Mucosa of descending colon (tissue), 3 donors: ENCODE results near the gene CD177. TPM values are rescaled to one million over a fixed set of nuclear protein-coding genes. Genes with fewer than 3 reads are reported as not detected.
"Not testable (repeated sequence)": the region's sequence is repeated elsewhere in the genome, so short reads cannot be mapped to it uniquely, and the experiment has no call there.

Source experiments
- ATAC-seq: fragments of 200-7000 bp; cut with Tn5 transposase; one replicate; pipeline ENCODE4 v1.9.1; 2020; ENCODE audit warnings: mild to moderate bottlenecking, moderate library complexity
- DNase-seq, 3 donors: peaks; one replicate each; pipeline ENCODE4 v3.0.0-alpha.2; 2020
- H3K36me3 ChIP-seq: fragments of 200-600 bp; one replicate; pipeline ENCODE4 v1.8.0; 2021; ENCODE audit warnings: low read depth, mild to moderate bottlenecking
- H3K4me1 ChIP-seq: fragments of 200-600 bp; one replicate; pipeline ENCODE4 v1.8.0; 2021; ENCODE audit warnings: low read depth, mild to moderate bottlenecking
- H3K4me3 ChIP-seq: fragments of 200-600 bp; one replicate; pipeline ENCODE4 v1.8.0; 2021; ENCODE audit warnings: mild to moderate bottlenecking
- H3K9me3 ChIP-seq: fragments of 200-600 bp; one replicate; pipeline ENCODE4 v1.8.0; 2021; ENCODE audit warnings: mild to moderate bottlenecking
- intact Hi-C, 2 donors: fragments of 100-400 bp; cut with DNase I in 1 of 2; cut with micrococcal nuclease in 1 of 2; formaldehyde crosslinking; loops; one replicate each; pipeline versions ENCODE4 v1.11.0 to v1.11.1; 2022; cut with DNase I, micrococcal nuclease
- total RNA-seq, 3 donors: library from RNA; stranded (reverse); fragmentation: NEBNext Ultra II Directional in 2 of 3; extraction: Animal tissue kit (Norgen Biotek cat#: 25700) in 2 of 3; gene quantifications; one replicate each; pipeline versions ENCODE4 v1.2.1 to v1.2.4, GENCODE V29; 2021 to 2023
- TF ChIP-seq, protein P1 (sequence below): fragments of 200-600 bp; IDR thresholded peaks from one replicate; pipeline ENCODE4 v1.8.0; 2022; ENCODE audit warnings: antibody characterized with exemption, mild to moderate bottlenecking
- donor health status: DM: no; HTN: no; CAD: no; lungs with moderate emphysema.
- donor health status: DM: no; HTN: no; CAD: no.
- donor health status: DM: no; HTN: yes; CAD: no.

The CD177 gene
- total RNA-seq, 3 donors from 2014 or later = 202 to 349 (median 232) TPM

- ATAC-seq (peak; percentile 63), DNase-seq (peak in 1 of 3 donors; percentile 48)
- intact Hi-C loops = no loop called here
These were observed 36.7 kb upstream of the CD177 start for GRCh38 chr19:43316591-43317319.

DNA sequence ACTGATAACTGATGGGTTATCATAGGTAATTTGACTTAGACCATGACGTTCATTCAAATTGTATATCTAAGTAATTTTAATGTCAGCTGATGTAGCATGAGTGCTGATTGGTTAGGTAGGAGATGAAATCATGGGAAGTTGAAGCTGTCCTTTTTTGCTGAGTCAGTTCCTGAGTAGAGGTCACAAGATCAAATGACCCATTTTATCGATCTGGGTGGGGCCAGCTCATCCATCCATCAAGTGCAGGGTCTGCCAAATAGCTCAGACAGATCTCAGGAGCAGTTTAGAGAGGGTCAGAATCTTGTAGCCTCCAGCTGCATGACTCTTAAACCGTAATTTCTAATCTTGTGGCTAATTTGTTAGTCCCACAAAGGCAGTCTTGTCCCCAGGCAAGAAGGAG lies 35.3 kb upstream of the CD177 start:
- no peak overlapping the region for H3K4me3 ChIP-seq

More at GRCh38 chr19:43316591-43317319, 36.7 kb upstream of the CD177 start:
- Histone ChIP-seq H3K36me3 (no peaks in the 10 kb centered on the region), H3K9me3 (no peaks in the 10 kb centered on the region), H3K4me1 (no peaks in the 10 kb centered on the region), H3K4me3 (no peak overlapping the region)
- TF ChIP-seq, protein P1, sequence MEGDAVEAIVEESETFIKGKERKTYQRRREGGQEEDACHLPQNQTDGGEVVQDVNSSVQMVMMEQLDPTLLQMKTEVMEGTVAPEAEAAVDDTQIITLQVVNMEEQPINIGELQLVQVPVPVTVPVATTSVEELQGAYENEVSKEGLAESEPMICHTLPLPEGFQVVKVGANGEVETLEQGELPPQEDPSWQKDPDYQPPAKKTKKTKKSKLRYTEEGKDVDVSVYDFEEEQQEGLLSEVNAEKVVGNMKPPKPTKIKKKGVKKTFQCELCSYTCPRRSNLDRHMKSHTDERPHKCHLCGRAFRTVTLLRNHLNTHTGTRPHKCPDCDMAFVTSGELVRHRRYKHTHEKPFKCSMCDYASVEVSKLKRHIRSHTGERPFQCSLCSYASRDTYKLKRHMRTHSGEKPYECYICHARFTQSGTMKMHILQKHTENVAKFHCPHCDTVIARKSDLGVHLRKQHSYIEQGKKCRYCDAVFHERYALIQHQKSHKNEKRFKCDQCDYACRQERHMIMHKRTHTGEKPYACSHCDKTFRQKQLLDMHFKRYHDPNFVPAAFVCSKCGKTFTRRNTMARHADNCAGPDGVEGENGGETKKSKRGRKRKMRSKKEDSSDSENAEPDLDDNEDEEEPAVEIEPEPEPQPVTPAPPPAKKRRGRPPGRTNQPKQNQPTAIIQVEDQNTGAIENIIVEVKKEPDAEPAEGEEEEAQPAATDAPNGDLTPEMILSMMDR = no peak

DNA sequence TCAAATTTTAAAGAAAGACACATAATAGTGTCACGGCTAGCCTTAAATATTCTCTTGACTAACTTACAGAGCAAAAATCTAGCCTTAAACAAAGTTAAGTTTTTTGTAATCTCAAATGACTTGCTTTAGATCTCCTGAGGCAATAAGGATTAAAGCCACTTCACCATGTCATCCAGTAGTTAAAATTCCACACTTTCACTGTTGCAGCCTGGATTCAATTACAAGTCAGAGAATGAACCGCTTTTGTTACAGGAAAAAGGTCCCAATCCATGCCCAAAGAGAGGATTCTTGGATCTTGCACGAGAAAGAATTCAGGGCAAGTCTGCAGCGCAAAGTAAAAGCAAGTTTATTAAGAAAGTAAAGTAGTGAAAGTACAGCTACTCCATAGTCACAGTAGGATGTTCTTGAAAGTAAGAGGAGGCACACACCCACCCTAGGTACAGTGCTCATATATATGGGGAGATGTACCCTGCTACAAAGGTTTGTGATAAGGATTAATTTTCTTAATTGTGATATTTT lies 34.6 kb upstream of the CD177 start:
- intact Hi-C loops = no loop called here
- Histone ChIP-seq H3K36me3 (no peaks in the 10 kb centered on the region), H3K9me3 (no peaks in the 10 kb centered on the region), H3K4me1 (no peaks in the 10 kb centered on the region), H3K4me3 (no peak overlapping the region)
- TF ChIP-seq, protein P1 = no peak
- DNase-seq (no peak), ATAC-seq (no peak)

More for the DNA sequence above, 35.3 kb upstream of the CD177 start:
- Histone ChIP-seq H3K36me3 (no peaks in the 10 kb centered on the region), H3K4me1 (no peaks in the 10 kb centered on the region), H3K9me3 (no peaks in the 10 kb centered on the region)
- TF ChIP-seq, protein P1 = no peak
- ATAC-seq (no peak), DNase-seq (no peak)
- intact Hi-C loops = no loop called here

DNA sequence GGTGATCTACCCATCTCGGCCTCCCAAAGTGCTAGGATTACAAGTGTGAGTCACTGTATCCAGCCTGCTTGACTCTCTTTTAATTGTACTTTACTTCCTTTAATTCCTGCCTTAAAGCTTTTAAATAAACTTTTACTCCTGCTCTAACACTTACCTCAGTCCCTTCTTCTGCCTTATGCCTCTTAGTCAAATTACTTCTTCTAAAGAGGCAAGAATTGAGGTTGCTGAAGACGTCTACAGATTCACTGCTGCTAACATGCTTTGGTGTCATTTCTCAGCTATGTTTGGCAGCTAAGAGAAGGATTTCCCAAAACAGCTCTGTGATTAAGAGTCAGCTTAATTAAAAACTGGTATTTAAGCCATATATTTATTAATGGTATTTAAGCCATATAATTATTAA lies 32.9 kb upstream of the CD177 start:
- Histone ChIP-seq H3K9me3 (no peaks in the 10 kb centered on the region), H3K4me1 (no peaks in the 10 kb centered on the region), H3K4me3 (no peak overlapping the region), H3K36me3 (no peaks in the 10 kb centered on the region)
- DNase-seq (no peak), ATAC-seq (no peak)
- TF ChIP-seq, protein P1 = no peak
- intact Hi-C loops = no loop called here

DNA sequence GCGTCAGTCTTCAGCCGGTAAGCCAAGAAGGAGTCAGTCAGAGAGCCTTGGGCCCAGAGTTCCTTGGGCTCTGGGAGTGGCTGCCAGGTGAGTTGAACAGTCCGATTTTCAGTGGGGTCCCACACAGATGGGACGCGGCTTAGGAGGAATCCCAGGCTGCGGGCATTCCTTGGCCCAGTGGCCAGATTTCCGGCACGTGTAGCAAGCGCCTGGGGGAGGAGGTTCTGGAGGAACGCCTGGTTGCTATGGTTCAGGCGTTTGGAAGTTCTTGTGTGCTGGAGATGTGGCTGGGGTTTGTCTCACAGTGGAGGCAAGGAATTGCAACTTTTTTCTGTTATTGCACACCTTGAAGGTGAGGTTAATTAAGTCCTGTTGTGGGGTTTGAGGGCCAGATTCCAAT lies 26.7 kb upstream of the CD177 start:
- ATAC-seq, intact Hi-C loops, DNase-seq, H3K4me3 ChIP-seq, H3K36me3 ChIP-seq, H3K9me3 ChIP-seq: not testable (repeated sequence)
- peaks cover 15% of the 10 kb centered on the region for H3K4me1 ChIP-seq

DNA sequence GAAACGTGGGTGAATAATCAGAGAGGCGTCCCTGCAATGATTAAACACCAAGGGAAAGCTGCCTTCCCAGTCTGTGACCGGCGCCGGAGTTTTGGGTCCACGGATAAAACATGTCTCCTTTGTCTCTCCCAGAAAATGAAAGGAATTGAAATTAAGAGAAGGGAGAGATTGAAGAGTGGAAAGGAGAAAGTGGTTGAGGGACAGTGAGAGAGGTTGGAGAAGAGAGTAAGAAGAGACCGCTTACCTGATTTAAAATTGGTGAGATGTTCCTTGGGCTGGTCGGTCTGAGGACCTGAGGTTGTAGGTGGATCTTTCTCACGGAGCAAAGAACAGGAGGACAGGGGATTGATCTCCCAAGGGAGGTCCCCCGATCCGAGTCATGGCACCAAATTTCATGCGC lies 24.9 kb upstream of the CD177 start:
- H3K4me3 ChIP-seq, intact Hi-C loops: not testable (repeated sequence)

DNA sequence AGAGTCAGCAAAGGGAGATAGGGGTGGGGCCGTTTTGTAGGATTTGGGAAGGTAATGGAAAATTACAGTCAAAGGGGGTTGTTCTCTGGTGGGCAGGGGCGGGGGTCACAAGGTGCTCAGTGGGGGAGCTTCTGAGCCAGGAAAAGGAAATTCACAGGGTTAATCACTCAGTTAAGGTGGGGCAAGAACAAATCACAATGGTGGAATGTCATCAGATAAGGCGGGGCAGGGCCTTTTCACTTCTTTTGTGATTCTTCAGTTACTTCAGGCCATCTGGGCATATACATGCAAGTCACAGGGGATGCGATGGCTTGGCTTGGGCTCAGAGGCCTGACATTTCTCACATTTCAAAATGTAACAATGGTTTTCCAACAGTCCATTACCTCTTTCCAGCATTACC lies 24.4 kb upstream of the CD177 start:
- intact Hi-C loops, H3K4me3 ChIP-seq, DNase-seq, H3K9me3 ChIP-seq, H3K36me3 ChIP-seq: not testable (repeated sequence)
- ATAC-seq = peak; percentile 7
- H3K4me1 ChIP-seq = peaks cover 15% of the 10 kb centered on the region

More for the DNA sequence above, 24.9 kb upstream of the CD177 start:
- H3K4me1 ChIP-seq = peaks cover 15% of the 10 kb centered on the region
- DNase-seq, ATAC-seq, H3K36me3 ChIP-seq, H3K9me3 ChIP-seq: not testable (repeated sequence)
